Mammary epithelial cell (primary cell): ENCODE data around the gene GRIN2A.

Source experiments
- EZH2 ChIP-seq: IDR thresholded peaks from 2 replicates; pipeline ENCODE4 v1.6.1; 2012; ENCODE audit warnings: low read length, inconsistent platforms, borderline replicate concordance
- TF ChIP-seq, protein P1 (sequence below), 2 donors: IDR thresholded peaks in 1 of 2; conservative IDR thresholded peaks in 1 of 2; 2 replicates each; pipeline ENCODE4 v1.5.1; 2011 to 2012; ENCODE audit warnings: inconsistent platforms in 2 of 2, low read length in 2 of 2, mild to moderate bottlenecking in 2 of 2, control low read depth in 1 of 2, low read depth in 1 of 2; ENCODE audit not compliant: insufficient read depth in 1 of 2; ENCODE audit errors: extremely low read depth in 1 of 2

DNA sequence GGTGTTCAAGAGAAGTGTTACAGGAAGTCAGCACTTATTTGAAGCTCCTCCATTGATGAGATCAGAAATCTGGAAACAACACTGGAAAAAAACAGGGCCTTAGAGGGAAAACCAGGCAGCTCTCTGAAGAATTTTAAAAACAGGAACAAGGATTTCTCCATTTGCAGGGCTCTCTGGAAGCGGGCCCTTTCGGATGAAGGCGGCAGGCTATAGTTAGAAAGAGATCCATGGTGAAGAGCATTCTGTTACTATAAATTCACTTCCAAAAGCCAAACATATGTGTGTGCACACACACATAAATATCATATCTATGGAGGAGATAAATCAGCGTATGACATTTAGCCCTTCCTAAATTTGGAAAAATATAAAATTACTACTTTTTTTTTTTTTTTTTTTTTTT, 42.6 kb upstream of the GRIN2A start:
- TF ChIP-seq, protein P1, sequence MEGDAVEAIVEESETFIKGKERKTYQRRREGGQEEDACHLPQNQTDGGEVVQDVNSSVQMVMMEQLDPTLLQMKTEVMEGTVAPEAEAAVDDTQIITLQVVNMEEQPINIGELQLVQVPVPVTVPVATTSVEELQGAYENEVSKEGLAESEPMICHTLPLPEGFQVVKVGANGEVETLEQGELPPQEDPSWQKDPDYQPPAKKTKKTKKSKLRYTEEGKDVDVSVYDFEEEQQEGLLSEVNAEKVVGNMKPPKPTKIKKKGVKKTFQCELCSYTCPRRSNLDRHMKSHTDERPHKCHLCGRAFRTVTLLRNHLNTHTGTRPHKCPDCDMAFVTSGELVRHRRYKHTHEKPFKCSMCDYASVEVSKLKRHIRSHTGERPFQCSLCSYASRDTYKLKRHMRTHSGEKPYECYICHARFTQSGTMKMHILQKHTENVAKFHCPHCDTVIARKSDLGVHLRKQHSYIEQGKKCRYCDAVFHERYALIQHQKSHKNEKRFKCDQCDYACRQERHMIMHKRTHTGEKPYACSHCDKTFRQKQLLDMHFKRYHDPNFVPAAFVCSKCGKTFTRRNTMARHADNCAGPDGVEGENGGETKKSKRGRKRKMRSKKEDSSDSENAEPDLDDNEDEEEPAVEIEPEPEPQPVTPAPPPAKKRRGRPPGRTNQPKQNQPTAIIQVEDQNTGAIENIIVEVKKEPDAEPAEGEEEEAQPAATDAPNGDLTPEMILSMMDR (conservative IDR thresholded peaks at IDR 0.05 in 1 of 2, IDR thresholded peaks at IDR 0.05 in 1 of 2; ENCODE audit: extremely low read depth in 1 of 2, insufficient read depth in 1 of 2, low read depth in 1 of 2, low read length in 2 of 2): no peak
- TF ChIP-seq EZH2: no peak
